Kidney tubule cell (primary cell): ENCODE measurements around the gene RD3L.

Source experiments
- DNase-seq: peaks from one replicate; pipeline ENCODE4 v3.0.0-alpha.2; 2018; ENCODE audit warnings: low spot score

RD3L gene

DNA sequence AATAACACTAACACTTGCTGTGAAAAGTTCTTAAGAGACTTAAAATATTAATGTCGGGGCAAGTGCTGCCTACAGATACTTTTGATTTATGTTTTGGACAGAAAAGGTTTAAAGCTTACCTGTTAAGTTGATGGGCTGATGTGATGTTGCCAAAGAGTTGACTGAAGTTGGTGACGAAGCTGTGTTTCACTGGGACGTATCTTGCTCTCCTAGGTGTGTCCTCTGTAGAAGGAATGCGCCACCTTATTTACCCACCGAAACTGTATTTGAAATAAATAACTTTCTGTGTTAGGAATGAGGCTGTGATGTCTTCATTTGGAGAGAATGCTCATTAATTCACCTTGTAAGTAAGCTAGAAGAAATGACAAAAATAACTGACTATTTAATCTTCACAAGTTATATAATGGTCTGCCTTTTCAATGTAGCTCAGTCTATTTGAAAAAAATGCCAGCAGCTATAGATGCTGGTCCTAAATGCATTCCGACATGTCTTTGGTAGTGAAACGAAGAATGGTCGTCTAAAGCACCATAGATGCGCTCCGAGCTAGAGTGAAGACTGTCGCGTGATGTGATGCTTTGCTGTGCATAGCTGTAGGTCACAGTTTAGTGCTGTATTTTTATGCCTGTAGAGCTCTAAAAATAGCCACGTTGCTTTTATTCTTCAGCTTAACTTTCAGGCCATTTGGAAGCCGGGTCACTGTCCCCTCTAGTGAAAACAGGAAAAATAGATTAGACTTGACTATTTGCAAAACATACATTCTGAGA lies at the start of gene RD3L:
Gene RD3L (minus strand): TSS at position 557 of the 764 bp plus-strand sequence. CDS start 834 bp downstream, outside the sequence.
- no peak for DNase-seq

DNA sequence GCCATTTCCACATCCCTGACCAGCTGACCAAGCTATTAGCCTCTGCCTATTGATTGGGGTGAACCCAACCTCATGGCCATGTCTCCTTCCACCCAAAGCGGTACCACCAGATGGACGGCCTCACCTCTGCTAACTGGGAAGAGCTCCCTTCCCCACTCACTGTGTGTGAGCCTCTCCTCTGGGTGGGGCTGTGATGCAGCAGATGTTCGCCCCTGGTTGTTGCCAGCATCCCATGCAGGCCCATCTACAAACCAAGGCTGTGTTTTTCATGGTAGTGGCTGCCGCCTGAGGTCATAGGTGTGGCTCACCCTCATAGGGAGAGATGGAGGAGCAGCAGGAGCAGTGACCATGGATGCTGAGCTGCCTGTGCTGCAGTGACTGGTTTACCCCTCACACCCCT lies 47.6 kb upstream of the RD3L start:
- DNase-seq: no peak

DNA sequence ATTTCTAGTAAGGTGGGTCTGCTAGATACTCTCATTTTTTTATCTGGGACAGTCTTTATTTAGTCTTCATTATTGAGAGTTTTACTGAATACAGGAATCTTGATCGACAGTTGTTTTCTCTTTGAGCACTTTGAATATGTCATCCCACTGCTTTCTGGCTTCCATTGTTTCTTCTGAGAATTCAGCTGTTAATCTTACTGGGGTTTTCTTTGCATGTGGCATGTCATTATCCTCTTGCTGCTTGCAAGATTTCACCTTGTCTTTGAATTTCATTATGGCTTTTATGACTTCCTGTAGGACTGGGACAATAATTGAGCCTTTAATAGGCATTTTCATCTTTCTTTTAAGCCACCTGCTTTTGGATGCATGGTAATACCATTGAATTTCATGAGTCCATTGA lies 46.7 kb upstream of the RD3L start:
- DNase-seq: no peak

DNA sequence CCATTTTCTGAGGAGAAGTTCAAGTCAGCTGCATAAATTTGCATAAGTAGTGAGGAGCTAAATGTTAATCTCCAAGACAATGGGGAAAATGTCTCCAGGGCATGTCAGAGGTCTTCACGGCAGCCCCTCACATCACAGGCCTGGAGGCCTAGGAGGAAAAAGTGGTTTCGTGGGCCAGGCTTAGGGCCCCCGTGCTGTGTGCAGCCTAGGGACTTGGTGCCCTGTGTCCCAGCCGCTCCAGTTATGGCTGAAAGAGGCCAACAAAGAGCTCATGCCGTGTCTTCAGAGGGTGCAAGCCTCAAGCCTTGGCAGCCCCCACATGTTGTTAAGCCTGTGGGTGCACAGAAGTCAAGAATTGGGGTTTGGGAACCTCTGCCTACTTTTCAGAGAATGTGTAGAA lies 41.9 kb upstream of the RD3L start:
- DNase-seq: no peak

DNA sequence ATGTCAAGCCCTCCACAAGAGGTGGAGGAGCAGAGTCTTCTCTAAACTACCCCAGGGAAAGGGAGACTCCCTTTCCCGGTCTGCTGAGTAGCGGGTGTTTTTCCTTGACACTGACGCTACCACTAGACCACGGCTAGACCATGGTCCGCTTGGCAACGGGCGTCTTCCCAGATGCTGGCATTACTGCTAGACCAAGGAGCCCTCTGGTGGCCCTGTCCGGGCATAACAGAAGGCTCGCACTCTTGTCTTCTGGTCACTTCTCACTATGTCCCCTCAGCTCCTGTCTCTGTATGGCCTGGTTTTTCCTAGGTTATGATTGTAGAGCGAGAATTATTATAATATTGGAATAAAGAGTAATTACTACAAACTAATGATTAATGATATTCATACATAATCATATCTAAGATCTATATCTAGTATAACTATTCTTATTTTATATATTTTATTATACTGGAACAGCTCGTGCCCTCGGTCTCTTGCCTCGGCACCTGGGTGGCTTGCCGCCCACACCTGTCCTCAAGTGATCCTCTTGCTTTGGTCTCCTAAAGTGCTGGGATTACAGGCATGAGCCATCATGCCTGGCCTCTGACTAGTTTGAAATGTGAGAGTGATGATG lies 38.4 kb upstream of the RD3L start:
- peak; percentile 51 for DNase-seq

DNA sequence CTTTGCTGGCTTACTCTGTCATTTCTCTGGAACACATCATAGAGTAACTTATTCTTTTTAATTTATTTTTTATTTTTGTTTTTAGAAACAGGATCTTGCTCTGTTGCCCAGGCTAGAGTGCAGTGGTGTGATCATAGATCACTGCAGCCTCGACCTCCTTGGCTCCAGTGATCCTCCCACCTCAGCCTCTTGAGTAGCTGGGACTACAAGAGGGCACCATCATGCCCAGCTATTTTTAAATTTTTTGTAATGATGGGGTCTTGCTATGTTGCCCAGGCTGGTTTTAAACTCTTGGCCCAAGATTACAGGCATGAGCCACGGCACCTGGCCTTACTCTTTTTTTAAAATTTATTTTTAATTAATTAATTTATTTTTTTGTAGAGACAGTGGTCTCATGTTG lies 32.2 kb upstream of the RD3L start:
- DNase-seq: no peak

DNA sequence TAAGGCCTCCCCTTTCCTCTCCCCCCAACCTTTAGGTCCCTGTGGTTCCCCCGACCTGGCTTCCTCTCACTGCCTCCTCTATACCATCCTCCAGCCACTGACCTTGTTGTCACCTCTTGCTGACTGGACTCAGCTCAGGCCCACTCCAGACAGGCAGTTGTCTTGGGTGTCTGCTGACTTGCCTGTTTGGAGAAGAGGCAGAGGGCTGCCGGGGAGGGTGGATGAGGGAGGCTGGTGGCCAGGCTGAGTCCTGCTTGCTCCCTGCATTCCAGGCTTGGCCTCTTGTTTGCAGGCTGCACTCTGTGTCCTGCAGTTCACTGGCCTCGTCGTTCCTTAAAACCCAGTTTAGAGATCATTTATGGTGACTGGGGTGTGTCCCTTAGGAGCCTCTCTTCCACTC lies 31.0 kb upstream of the RD3L start:
- no peak for DNase-seq

DNA sequence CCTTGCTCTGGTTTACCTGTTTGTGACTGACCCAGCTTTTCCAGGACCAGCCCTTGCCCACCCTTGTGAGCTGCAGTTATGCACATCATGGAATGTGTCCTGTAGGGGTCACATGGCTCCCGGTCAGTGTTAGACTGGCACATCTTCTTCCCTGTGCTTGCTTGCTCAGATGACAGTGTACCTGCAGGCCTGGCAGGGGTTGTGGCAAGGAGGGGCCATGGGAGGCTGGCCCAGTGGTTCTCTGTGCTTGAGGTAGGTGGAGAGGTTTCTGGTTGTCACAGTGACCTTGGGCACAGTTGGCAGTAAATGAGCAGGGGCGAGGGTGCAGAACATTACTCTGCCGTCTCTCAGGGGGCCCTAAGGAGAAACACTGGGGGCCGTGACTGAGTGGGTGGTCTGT lies 27.6 kb upstream of the RD3L start:
- DNase-seq: no peak

DNA sequence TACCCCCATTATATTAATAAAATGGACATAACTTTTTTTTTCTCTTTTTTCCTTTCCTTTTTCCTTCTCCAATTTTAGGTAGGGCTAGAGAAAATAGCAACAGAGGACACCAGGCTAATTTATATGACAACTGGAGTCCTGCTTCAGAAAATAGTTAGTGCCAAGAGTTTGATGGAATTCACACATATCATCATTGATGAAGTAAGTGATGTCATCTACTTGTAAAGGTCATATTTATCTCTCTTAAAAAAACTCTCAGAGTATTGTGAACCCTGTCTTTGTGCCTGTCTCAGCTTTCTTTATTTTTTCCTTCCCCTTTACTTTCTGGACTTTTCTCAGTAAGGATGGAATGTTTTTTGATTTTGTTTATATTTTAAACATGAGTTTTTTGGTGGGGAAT lies 24.3 kb upstream of the RD3L start:
- DNase-seq: no peak

DNA sequence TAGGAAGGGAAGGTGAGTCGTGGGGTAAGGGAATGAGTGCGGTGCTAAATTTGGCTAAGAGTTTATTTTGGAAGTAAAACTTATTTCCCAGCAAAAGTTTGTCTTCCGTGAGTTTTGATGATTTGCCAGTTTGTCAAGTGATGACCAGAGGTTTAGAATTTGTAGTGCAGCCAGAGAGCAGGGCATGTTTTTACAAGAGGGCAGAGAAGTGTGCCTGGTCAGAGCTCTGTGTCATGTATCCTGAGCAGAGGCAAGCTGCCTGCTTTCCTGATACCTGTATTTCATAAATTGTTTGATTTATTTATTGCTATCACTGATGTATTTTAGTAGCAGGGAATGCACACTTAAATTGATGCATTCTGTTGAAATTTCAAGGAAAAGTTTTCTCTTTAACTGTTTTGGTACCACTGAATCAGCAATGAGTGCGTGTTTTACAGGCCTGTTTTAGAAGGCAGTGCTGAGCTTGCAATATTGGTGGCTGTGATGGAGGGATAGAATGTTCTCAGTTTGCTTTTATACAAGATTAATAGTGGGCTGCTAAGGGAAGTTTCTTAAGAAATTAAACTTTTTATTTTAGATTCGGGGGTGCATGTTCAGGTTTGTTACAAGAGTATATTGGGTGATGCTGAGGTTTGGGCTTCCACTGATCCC lies 19.7 kb upstream of the RD3L start:
- DNase-seq: no peak

DNA sequence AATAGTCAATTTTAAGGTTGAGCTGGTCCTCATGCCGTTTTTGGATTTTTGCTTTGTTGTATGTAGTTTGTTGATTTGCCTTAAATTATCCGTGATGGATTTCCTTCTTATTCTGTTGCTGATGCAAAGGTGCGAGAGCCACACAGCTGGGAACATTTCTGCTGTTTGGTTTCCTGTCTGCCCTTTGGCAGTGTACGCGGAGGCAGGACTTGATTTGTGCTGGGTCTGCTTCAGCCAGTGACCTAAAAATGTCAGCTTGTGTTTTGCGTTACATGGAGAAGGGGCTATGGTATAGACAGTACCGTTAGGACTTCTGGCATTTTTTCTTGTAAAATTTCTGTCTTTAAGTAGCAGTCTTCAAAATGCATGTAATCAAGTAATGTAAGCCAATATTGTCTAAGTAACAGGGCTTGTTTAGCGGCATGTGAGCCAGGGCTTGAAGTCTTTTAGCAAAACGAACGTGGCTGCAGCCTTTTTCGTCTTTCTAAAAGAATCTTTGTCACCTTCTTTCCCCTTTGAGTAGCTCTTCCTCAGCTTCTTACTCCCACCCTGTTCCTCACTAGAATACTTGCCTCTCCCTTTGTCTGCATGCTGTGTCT lies 18.2 kb upstream of the RD3L start:
- DNase-seq: no peak

DNA sequence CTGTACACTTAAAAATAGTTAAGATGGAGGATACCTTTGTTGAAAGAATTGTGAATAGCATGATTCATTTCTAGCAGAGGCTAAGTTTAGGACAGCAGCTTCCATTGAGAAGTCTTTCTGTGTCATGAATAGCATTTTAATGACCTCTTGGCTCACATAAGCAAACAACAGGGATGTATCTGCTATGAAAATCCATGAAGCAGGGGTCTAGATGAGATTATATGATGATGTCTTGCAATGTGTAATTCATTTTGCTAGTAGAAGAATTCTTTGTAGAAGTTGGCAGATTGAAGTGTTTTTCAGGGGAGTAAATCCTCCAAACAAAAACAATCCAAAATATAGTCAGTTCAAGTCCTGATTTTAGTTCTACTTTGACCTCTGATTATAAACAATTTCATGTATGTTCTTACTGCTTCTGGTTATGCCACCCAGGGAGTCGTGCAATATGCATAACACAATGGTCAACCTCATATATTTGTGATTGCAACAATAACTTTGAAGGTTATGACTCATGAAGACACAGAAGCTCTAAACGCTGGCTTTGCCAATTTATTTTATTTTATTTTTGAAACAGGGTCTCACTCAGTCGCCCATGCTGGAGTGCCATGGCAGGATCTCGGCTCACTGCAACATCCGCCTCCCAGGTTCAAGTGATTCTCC lies 6.9 kb upstream of the RD3L start:
- DNase-seq: no peak

DNA sequence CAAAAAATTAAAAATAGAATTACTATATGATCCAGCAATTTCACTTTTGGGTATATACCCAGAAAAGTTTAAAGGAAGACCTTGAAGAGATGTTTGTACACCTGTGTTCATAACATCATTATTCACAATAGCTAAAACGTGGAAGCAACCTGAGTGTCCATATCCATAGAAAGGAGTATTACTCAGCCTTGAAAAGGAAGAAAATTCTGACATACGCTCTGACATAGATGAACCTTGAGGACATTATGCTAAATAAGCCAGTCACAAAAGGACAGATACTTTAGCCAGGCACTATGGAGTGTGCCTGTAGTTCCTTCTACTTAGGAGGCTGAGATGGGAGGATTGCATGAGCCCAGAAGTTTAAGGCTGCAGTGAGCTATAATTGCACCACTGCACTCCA lies 6.1 kb upstream of the RD3L start:
- no peak for DNase-seq

DNA sequence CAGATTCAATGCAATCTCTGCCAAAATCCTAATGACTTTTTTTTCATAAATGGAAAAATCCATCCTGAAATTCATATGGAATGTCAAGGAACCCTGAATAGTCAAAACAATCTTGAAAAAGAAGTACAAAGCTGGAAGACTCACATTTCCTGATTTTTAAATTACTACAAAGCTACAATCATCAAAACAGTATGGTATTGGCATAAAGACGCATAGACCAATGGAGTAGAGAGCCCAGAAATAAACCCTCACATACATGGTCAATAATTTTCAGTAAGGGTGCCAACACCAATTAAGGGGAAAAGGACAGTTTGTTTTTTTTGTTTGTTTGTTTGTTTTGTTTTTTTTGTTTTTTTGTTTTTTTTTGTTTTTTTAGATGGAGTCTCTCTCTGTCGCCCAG lies 4.6 kb upstream of the RD3L start:
- no peak for DNase-seq

DNA sequence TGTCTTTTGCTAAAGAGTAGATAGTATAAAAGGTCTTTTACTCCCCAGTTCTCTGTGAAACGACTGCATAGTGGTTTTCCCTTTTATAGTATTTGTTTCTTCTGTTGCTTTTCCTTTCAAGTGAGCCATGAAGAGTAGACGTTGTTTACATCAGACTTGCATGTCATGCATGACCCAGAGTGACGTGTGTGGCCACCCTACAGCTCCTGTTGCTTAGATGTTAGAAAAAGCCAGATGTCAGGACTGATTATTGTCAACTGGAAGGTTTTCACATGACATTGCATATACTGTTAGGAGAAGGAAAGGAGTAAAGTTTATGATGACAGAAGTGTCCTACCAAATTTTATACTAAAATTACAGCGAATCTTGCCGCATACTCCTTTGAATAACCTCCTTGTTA lies 1.3 kb upstream of the RD3L start:
- no peak for DNase-seq

DNA sequence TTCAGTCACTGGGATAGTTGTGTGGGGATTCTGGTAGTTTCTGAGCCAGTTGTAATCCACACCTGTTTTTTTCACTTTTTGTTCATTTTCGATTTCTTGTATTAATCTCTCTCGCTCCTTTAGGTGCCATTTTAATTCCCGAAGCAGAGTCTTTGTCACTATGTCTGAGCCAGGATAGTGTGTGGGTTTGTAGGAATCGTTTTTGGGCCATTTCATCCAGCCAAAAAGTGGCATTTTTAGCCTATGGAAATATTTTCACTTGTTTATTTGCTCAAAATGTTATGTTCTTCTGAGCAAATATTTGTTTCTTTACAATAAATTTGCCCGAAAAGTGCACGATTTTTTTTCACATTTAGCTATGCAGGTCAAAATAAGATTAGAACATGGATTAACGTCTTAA lies 867 bp downstream of the RD3L start:
- DNase-seq: no peak

DNA sequence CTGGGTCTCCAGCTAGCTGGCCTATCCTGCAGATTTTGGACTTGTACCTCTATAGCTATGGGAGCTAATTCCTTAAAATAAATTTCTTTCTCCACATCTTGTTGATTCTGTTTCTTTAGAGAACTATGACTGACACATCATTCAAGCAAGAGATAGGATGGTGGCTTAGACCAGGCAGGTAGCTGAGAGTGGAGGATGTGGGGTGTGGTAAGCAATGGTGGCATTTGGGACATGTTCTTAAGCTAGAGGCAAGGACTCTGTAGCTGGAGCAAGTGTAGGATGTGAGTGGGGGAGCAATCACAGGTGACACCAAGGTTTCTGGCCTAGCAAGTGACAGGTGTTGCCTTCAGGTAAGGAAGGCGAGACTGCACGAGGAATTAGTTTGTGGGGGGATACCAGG lies 7.2 kb downstream of the RD3L start:
- no peak for DNase-seq

DNA sequence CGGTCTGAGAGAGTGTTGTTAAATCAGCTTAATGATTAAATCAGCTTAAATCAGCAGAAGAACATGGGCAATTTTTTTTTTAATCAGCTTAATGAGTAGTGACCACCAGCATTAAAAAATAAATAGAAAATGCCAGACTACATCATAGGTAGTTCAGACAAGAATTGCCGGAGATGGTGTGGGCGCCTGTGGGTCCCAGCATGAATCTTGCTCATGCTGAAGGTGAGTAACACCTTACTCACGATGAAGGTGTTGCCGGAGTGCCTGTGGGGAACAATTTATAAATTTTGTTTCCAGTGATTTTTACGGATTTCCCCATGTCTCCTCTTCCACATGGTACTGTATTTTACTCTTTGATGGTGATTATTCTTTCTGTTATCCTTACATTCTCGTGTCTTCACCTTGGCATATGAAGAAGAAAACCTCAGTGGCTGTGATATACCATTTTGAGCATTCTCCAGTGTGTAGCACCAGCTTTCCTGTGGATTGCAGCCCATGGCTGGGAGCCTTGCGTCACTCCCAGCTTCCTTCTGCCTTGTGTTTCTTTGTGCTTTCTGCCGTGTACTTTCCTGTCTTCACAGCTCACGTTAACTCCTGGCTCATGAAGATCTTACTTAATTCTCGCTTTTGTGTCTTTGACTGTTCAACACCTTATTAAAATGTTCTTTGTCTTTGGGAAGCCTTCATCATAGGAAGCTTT lies 9.4 kb downstream of the RD3L start:
- DNase-seq: peak; percentile 83

DNA sequence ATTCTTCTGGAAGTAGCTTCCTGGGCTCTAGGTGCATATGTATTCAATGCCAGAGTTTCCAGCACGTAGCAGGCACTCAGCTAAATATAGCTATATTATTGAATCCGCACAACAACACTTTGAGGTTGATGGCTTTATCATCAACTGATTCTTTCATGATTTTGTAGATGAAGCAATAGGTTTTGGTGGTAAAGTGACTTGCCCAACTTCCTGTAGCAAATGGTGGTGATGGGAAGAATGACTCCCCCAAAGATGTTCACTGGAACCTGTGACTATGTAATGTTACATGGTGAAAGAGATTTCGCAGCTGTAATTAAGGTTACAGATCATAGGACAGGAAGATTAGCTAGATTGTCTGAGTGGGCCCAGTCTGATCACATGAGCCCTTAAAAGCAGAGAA lies 10.9 kb downstream of the RD3L start:
- no peak for DNase-seq

DNA sequence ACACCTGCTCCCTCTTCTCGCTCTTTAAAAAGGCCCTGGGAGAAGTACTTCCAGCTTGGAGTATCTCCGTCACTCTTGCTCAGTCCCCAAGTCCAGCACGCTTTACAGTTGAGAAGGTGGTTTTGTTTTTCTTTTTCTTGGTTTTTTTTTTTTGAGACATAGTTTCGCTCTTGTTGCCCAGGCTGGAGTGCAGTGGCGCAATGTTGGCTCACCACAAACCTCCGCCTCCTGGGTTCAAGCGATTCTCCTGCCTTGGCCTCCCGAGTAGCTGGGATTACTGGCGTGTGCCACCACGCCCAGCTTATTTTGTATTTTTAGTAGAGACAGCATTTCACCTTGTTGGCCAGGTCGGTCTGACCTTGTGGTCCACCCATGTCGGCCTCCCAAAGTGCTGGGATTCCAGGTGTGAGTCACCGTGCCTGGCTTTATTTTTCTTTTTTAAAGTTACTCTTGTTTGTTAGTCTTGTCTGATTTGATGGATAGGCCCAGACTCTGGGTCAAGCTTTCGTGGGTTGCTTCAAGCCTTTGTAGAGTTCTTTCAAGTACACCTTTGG lies 12.2 kb downstream of the RD3L start:
- DNase-seq: peak; percentile 36

DNA sequence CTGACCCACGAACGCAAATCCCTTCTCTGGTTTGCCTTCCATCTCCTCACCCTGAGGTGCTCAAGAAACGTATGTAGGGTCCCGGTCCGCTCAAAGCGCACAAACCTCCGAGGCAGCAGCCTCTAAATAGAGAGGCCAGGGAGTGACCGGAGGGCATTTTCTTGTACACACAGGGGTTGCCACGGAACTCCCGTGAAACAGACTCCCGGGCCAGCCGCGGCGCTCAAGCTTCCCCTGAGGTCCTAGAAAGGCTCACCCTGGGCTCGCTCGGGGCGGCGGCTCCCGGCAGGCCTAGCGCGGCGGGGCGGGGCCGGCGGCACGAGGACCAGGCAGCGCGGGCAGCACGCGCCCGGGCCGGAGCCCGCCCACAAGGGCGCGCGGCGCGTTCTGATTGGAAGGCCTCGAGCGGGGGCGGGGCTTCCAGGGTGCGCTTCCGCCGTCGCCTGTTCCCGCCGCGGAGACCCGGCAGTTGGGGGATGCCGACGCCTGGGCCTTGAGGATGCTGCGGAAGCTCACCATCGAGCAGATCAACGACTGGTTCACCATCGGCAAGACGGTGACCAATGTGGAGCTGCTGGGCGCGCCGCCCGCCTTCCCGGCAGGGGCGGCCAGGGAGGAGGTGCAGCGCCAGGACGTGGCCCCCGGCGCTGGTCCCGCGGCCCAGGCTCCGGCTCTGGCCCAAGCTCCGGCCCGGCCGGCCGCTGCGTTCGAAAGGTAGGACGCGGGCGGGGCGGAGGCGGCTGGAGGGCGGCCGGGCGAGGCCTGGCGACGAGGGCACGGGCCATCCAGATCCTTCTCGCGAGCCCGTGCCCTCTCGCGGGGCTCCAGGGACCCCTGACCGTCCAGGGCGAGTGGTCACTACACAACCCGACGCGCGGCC lies 14.1 kb downstream of the RD3L start, which contains the start of gene TDRD9:
Gene TDRD9 (plus strand): TSS at position 446 of the 880 bp plus-strand sequence. CDS start 54 bp downstream, at position 500.
- peak; percentile 63 for DNase-seq
